DOHH2 (cell line): ENCODE measurements around the gene PCYOX1L.

Source experiments
- H3F3A ChIP-seq: fragments of 200-600 bp; sonication (generic), shearing (Covaris generic); 2 replicates; pipeline ENCODE4 v1.6.0; 2016; ENCODE audit warnings: antibody characterized with exemption, mild to moderate bottlenecking; ENCODE audit not compliant: control insufficient read depth, insufficient read depth
- H3K27ac ChIP-seq: fragments of 200-600 bp; sonication (generic); 2 replicates; pipeline ENCODE4 v1.5.1; 2014; ENCODE audit warnings: low read depth, mild to moderate bottlenecking, low read length, moderate library complexity
- H3K27me3 ChIP-seq: fragments of 200-600 bp; sonication (generic); 2 replicates; pipeline ENCODE4 v1.6.1; 2014; ENCODE audit warnings: mild to moderate bottlenecking, low read length, mixed read lengths; ENCODE audit not compliant: control insufficient read depth
- H3K36me3 ChIP-seq: fragments of 200-600 bp; sonication (generic); 2 replicates; pipeline ENCODE4 v1.6.1; 2014; ENCODE audit warnings: mild to moderate bottlenecking, low read length, moderate library complexity, mixed read lengths; ENCODE audit not compliant: control insufficient read depth
- H3K4me1 ChIP-seq: fragments of 200-600 bp; sonication (generic); 2 replicates; pipeline ENCODE4 v1.6.1; 2014; ENCODE audit warnings: mild to moderate bottlenecking, low read length, mixed read lengths; ENCODE audit not compliant: control insufficient read depth
- H3K4me2 ChIP-seq: fragments of 200-600 bp; sonication (generic); 2 replicates; pipeline ENCODE4 v1.6.0; 2014; ENCODE audit warnings: mild to moderate bottlenecking, low read length, moderate library complexity
- H3K4me3 ChIP-seq: fragments of 200-600 bp; sonication (generic); 2 replicates; pipeline ENCODE4 v1.5.1; 2014; ENCODE audit warnings: mild to moderate bottlenecking, low read length, mixed read lengths
- H3K79me2 ChIP-seq: fragments of 200-600 bp; sonication (generic); 2 replicates; pipeline ENCODE4 v1.6.1; 2014; ENCODE audit warnings: mild to moderate bottlenecking, low read length, mixed read lengths; ENCODE audit not compliant: control insufficient read depth
- H3K9me2 ChIP-seq: fragments of 200-600 bp; sonication (generic); replicated peaks from 2 replicates; pipeline ENCODE4 v1.6.1; 2014; ENCODE audit warnings: mild to moderate bottlenecking, low read length, mixed read lengths; ENCODE audit not compliant: control insufficient read depth
- H3K9me3 ChIP-seq: fragments of 200-600 bp; sonication (generic); 2 replicates; pipeline ENCODE4 v1.6.1; 2014; ENCODE audit warnings: antibody characterized with exemption, low read length, mixed read lengths; ENCODE audit not compliant: control insufficient read depth, insufficient read depth
- H4K20me1 ChIP-seq: fragments of 200-600 bp; sonication (generic); 2 replicates; pipeline ENCODE4 v1.6.0; 2014; ENCODE audit warnings: low read depth, mild to moderate bottlenecking, antibody characterized with exemption, low read length, moderate library complexity; ENCODE audit not compliant: control insufficient read depth, insufficient read depth
- EZH2phosphoT487 ChIP-seq: fragments of 200-600 bp; sonication (generic); IDR thresholded peaks from 2 replicates; pipeline ENCODE4 v1.6.1; 2017; ENCODE audit warnings: borderline replicate concordance, mild to moderate bottlenecking, antibody characterized with exemption, low read length, moderate library complexity, mixed read lengths
- TF ChIP-seq, protein P1 (sequence below): fragments of 200-600 bp; sonication (generic); IDR thresholded peaks from one replicate; pipeline ENCODE4 v1.5.1; 2014; ENCODE audit warnings: antibody characterized with exemption, mild to moderate bottlenecking, low read depth, low read length; ENCODE audit not compliant: poor library complexity, severe bottlenecking

Gene PCYOX1L

DNA sequence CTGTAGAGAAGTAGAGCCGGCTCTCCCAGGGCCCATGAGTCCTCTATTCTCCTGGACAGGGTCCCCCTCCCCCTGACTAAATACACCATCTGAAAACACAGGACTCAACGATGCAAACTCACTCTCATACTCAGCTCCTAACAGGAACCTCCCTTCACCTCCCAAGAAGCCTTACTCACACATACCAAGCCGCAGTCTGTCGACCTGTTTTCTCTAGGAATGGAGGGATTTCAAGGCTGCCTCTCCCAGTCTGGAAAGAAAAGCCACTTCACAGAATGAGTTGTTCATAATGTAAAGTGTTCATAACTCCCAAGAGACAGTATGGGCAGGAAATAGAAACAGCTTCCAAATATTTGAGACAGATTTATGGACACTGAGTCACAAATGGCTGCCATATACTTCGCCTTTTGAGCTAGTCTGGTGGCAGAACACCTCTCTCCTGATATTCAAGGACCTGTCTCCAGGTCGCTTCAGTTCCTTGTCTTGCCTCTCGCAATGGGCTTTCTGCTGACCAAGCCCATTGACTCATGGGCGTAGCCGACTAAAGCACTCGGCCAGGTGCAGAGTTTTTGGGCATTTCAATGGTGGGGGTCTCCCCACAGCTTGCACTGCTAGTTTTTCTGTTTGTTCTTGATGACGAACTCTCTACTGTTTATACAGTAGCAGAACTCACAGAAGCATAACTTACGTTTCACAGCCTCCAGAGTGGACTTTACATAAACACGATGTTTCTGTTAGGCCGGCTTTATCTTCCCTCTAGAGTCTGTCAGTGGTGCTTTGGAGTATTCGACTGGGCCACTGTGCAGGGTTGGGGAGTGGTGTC is 46.3 kb downstream of the PCYOX1L start:
- no peaks in the 10 kb centered on the region for H3K36me3 ChIP-seq
- no peak overlapping the region for H3K27ac ChIP-seq
- H3F3A ChIP-seq = no peaks in the 10 kb centered on the region
- H4K20me1 ChIP-seq = no peaks in the 10 kb centered on the region
- H3K9me3 ChIP-seq = no peaks in the 10 kb centered on the region
- no peaks in the 10 kb centered on the region for H3K9me2 ChIP-seq
- no peak for TF ChIP-seq EZH2phosphoT487
- TF ChIP-seq, protein P1, sequence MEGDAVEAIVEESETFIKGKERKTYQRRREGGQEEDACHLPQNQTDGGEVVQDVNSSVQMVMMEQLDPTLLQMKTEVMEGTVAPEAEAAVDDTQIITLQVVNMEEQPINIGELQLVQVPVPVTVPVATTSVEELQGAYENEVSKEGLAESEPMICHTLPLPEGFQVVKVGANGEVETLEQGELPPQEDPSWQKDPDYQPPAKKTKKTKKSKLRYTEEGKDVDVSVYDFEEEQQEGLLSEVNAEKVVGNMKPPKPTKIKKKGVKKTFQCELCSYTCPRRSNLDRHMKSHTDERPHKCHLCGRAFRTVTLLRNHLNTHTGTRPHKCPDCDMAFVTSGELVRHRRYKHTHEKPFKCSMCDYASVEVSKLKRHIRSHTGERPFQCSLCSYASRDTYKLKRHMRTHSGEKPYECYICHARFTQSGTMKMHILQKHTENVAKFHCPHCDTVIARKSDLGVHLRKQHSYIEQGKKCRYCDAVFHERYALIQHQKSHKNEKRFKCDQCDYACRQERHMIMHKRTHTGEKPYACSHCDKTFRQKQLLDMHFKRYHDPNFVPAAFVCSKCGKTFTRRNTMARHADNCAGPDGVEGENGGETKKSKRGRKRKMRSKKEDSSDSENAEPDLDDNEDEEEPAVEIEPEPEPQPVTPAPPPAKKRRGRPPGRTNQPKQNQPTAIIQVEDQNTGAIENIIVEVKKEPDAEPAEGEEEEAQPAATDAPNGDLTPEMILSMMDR = no peak
- no peaks in the 10 kb centered on the region for H3K79me2 ChIP-seq
- H3K27me3 ChIP-seq = peaks cover 38% of the 10 kb centered on the region
- no peak overlapping the region for H3K4me3 ChIP-seq
- peaks cover 15% of the 10 kb centered on the region for H3K4me1 ChIP-seq
- H3K4me2 ChIP-seq = no peak overlapping the region

DNA sequence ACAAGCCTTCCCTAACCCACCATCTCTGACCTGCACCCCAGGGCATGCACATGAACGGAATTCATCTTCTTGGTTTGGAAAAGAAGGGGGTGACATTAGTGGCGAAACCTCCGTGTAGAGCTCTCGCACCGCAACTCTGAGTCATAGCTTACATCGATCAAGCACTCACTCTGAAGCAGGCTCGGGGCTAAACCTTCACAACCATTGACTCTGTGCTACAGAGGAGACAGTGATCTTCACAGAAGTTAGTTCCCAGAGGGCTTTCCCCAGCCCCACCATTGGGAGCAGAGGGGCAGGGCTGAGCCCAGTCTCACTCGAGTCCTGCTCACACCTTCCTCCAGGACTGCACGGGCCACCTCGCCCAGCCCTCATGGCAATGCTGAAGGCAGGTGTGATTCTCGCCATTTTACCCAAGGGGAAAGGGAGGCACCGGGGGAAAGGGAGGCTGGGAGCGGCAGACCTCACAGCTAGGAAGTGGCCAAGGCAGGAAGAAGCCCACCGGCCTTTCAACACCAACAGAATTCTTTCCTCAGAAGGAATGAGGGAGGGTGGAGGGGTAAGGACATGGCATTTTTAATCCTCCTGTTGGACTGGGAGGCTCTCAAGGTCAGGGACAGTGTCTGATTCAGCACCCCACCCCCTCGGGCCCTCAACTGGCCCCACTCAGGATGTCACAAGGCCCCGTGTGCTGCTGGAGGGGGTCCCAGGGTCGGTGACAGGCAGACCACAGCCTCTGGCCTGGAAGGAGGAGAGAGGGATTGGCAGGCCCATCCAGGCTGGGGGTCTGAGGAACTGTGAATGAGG is 47.1 kb downstream of the PCYOX1L start:
- H4K20me1 ChIP-seq = no peaks in the 10 kb centered on the region
- H3K9me2 ChIP-seq = no peaks in the 10 kb centered on the region
- H3K4me3 ChIP-seq = no peak overlapping the region
- H3K9me3 ChIP-seq = no peaks in the 10 kb centered on the region
- H3K4me2 ChIP-seq = no peak overlapping the region
- H3K79me2 ChIP-seq = no peaks in the 10 kb centered on the region
- H3K4me1 ChIP-seq = peaks cover 15% of the 10 kb centered on the region
- H3K27ac ChIP-seq = no peak overlapping the region
- H3K36me3 ChIP-seq = no peaks in the 10 kb centered on the region
- no peak for TF ChIP-seq EZH2phosphoT487
- TF ChIP-seq, protein P1 = no peak
- H3F3A ChIP-seq = no peaks in the 10 kb centered on the region
- peaks cover 38% of the 10 kb centered on the region for H3K27me3 ChIP-seq

DNA sequence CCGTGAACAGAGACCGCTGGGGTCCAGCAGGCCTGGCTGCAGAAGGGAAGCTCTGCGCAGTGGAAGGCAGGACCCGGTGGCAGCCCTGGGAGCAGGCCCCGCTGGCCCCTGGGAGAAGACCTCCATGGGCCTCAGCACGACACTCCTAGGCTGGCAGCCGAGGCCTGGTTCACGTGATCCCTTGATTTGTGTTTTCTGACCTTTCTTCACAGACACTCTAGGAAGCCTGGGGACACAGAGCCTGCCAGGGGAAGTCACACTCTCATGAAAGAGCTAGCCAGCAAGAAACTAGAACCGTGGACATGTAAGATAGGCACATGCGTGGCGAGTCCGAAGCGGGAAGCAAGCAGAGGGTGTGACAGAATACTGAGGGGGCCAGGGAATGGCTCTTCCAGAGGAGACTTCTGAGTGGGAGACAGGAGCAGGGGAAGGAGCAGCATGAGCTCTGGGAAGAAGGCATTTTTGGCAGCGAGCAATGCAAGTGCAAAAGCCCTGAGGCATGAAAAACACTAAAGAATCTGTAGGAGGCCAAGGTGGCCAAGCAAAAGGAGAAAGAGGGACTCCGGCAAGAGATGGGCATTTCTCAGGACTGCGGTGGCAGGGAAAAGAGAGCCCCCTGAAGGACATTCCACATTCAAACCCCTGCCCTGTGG is 47.8 kb downstream of the PCYOX1L start:
- Histone ChIP-seq H3K36me3 (no peaks in the 10 kb centered on the region), H3K27ac (no peak overlapping the region), H4K20me1 (no peaks in the 10 kb centered on the region), H3K4me3 (no peak overlapping the region), H3F3A (no peaks in the 10 kb centered on the region), H3K79me2 (no peaks in the 10 kb centered on the region), H3K27me3 (peaks cover 39% of the 10 kb centered on the region), H3K9me2 (no peaks in the 10 kb centered on the region), H3K9me3 (no peaks in the 10 kb centered on the region), H3K4me1 (peaks cover 14% of the 10 kb centered on the region), H3K4me2 (no peak overlapping the region)
- no peak for TF ChIP-seq EZH2phosphoT487
- TF ChIP-seq, protein P1 = no peak
